Measurements from ENCODE around the gene FARP1. TPM values are rescaled to one million over a fixed set of nuclear protein-coding genes. Genes with fewer than 3 reads are reported as not detected.

Gene FARP1
- polyA plus RNA-seq, 1 of the 3 experiments (the other 2 are of a cell fraction): 12.0 TPM

DNA sequence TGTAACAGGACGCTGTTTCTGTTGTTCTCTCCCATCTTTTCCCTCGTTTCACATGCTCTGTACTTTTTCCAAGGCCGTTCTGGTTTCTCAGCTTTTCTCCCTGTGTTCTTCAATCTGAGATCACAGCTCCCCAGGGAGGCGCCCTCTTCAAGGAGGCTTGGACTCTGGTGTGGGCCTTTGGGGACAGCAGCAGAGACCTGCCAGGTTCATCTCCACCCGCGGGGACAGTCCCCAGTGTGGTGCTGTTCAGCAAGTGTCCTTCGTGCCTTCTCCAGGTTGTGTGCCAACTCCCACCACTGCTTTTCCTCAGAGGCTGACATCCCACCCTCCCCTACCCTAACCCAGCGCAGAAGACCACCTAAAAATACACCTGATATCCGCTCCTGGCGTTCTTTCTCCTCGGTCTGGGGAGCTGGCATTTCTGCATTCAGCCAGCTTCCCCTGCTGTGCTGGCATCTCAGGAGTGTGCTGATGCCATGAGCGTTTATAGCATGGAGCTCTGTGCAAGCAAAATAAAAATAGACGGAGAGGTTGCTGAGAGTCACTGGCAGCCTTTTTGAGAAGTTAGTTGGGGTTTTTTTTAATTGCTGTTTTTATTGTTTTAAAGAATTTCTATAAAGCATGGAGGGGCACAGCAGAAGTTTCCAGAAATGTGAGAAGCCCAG, 284.6 kb downstream of the FARP1 start:
- Histone ChIP-seq H3K4me3 (ENCODE audit: low read depth in 2 of 2, low read length in 1 of 2) (no peak overlapping the region), H3K4me1 (ENCODE audit: control insufficient read depth in 1 of 2, insufficient read depth in 2 of 2, low read depth in 1 of 2, low read length in 1 of 2) (no peaks in the 10 kb centered on the region), H3K79me2 (ENCODE audit: insufficient read depth) (no peaks in the 10 kb centered on the region), H3K9ac (no peak overlapping the region), H3K9me2 (no peaks in the 10 kb centered on the region), H3K9me3 (no peaks in the 10 kb centered on the region), H3K4me2 (no peak overlapping the region), H3K27ac (ENCODE audit: low read depth in 2 of 2, low read length in 1 of 2) (no peak overlapping the region), H3K36me3 (replicated peaks in 1 of 2; ENCODE audit: control insufficient read depth in 1 of 2, insufficient read depth in 2 of 2, low read length in 1 of 2) (peaks cover 3 to 9% of the 10 kb centered on the region in 2 experiments), H3K27me3 (ENCODE audit: insufficient read depth) (no peaks in the 10 kb centered on the region), H4K20me1 (ENCODE audit: insufficient read depth) (no peaks in the 10 kb centered on the region), H2AFZ (ENCODE audit: low read depth) (no peak overlapping the region), H3F3A (replicated peaks; ENCODE audit: insufficient read depth) (no peaks in the 10 kb centered on the region)
- WGBS (ENCODE audit: low lambda C conversion rate): 96% methylated on average over 13 of the region's 13 CpGs
- ChIA-PET CTCF (interaction anchor here (1.2 to 2.5 kb wide), 3 partner anchors 18 to 394 kb away, joined by 3 to 10 read pairs (median 3); no protein-coding TSS in a partner anchor), POLR2A (no interaction called here)
- DNase-seq: no peak
- TF ChIP-seq RAD21 (IDR thresholded peaks at IDR 0.05; ENCODE audit: low read length): no peak
- no peak for TF ChIP-seq RXRA (IDR thresholded peaks at IDR 0.05; ENCODE audit: borderline replicate concordance, low read depth)
- TF ChIP-seq ELF1 (IDR thresholded peaks at IDR 0.05): no peak
- no peak for TF ChIP-seq FOSL2 (IDR thresholded peaks at IDR 0.05; ENCODE audit: borderline replicate concordance, low read depth)

- 94% methylated on average over 15 of the region's 15 CpGs for WGBS (ENCODE audit: low lambda C conversion rate)
- ChIA-PET CTCF (interaction anchor here (1.2 to 2.5 kb wide), 2 partner anchors 17 to 20 kb away, joined by 3 to 10 read pairs; no protein-coding TSS in a partner anchor), POLR2A (no interaction called here)
- TF ChIP-seq, protein P1, sequence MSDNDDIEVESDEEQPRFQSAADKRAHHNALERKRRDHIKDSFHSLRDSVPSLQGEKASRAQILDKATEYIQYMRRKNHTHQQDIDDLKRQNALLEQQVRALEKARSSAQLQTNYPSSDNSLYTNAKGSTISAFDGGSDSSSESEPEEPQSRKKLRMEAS (IDR thresholded peaks at IDR 0.05; ENCODE audit: low read depth): no peak
- TF ChIP-seq TAF1 (IDR thresholded peaks at IDR 0.05; ENCODE audit: borderline replicate concordance, low read depth, low read length): no peak
- no peak for TF ChIP-seq PBX3 (IDR thresholded peaks at IDR 0.05)
- TF ChIP-seq FOXJ3 (CRISPR knock-in tag; IDR thresholded peaks at IDR 0.05): no peak
- H3K27ac ChIP-seq (ENCODE audit: low read depth in 2 of 2, low read length in 1 of 2): no peak overlapping the region
- H3K4me3 ChIP-seq (ENCODE audit: low read depth in 2 of 2, low read length in 1 of 2): no peak overlapping the region
- H3K9me3 ChIP-seq: no peaks in the 10 kb centered on the region
- no peak for DNase-seq
- no peaks in the 10 kb centered on the region for H4K20me1 ChIP-seq (ENCODE audit: insufficient read depth)
- H3F3A ChIP-seq (replicated peaks; ENCODE audit: insufficient read depth): no peaks in the 10 kb centered on the region
- no peaks in the 10 kb centered on the region for H3K79me2 ChIP-seq (ENCODE audit: insufficient read depth)
- H3K4me1 ChIP-seq (ENCODE audit: control insufficient read depth in 1 of 2, insufficient read depth in 2 of 2, low read depth in 1 of 2, low read length in 1 of 2): no peaks in the 10 kb centered on the region
- H3K9ac ChIP-seq: no peak overlapping the region
- no peaks in the 10 kb centered on the region for H3K9me2 ChIP-seq
- no peak overlapping the region for H3K4me2 ChIP-seq
- H3K36me3 ChIP-seq (replicated peaks in 1 of 2; ENCODE audit: control insufficient read depth in 1 of 2, insufficient read depth in 2 of 2, low read length in 1 of 2): peaks cover 3 to 9% of the 10 kb centered on the region in 2 experiments
- H3K27me3 ChIP-seq (ENCODE audit: insufficient read depth): no peaks in the 10 kb centered on the region
- H2AFZ ChIP-seq (ENCODE audit: low read depth): no peak overlapping the region
Measured at GRCh38 chr13:98428256-98428966, 285.5 kb downstream of the FARP1 start.

DNA sequence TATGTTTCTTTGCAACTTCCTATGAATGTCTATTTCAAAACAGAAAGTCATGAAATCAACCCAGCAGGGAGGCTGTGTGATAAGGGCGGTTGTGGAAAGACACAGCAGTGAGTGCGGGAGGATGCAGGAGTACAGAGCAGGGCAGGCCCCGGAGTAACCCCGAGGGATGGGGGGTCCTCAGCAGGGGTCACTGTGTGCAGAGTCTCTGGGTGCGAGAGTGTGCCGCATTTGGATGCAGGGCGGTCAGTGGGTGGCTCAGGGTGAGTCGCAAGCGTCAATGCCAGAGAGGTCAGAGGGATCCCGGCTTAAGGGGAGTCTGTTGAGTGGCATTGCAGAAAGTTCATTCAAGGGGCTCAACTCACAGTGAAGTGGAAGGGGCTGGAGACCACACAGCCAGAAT, 286.2 kb downstream of the FARP1 start:
- POLR2A ChIA-PET: no interaction called here
- H3K27me3 ChIP-seq (ENCODE audit: insufficient read depth): no peaks in the 10 kb centered on the region
- no peaks in the 10 kb centered on the region for H3K79me2 ChIP-seq (ENCODE audit: insufficient read depth)
- H3K9me2 ChIP-seq: no peaks in the 10 kb centered on the region
- no peak for DNase-seq
- H3K4me1 ChIP-seq (ENCODE audit: control insufficient read depth in 1 of 2, insufficient read depth in 2 of 2, low read depth in 1 of 2, low read length in 1 of 2): no peaks in the 10 kb centered on the region
- H2AFZ ChIP-seq (ENCODE audit: low read depth): no peak overlapping the region
- no peaks in the 10 kb centered on the region for H4K20me1 ChIP-seq (ENCODE audit: insufficient read depth)
- peaks cover 1 to 9% of the 10 kb centered on the region in 2 experiments for H3K36me3 ChIP-seq (replicated peaks in 1 of 2; ENCODE audit: control insufficient read depth in 1 of 2, insufficient read depth in 2 of 2, low read length in 1 of 2)
- H3K4me2 ChIP-seq: no peak overlapping the region
- H3K27ac ChIP-seq (ENCODE audit: low read depth in 2 of 2, low read length in 1 of 2): no peak overlapping the region
- WGBS (ENCODE audit: low lambda C conversion rate): 87% methylated on average over 10 of the region's 10 CpGs
- H3K9me3 ChIP-seq: no peaks in the 10 kb centered on the region
- no peak overlapping the region for H3K4me3 ChIP-seq (ENCODE audit: low read depth in 2 of 2, low read length in 1 of 2)
- H3K9ac ChIP-seq: no peak overlapping the region
- TF ChIP-seq TAF1 (IDR thresholded peaks at IDR 0.05; ENCODE audit: borderline replicate concordance, low read depth, low read length) (no peak), RAD21 (IDR thresholded peaks at IDR 0.05; ENCODE audit: low read length) (no peak), ELF1 (IDR thresholded peaks at IDR 0.05) (no peak), SMC3 (IDR thresholded peaks at IDR 0.05; ENCODE audit: low read depth, low read length) (no peak)
- no peaks in the 10 kb centered on the region for H3F3A ChIP-seq (replicated peaks; ENCODE audit: insufficient read depth)
- CTCF ChIA-PET: no interaction called here
